HL-60/S4 treated with retinoic acid at 250 ng/mL for 4 days and 3 days (cell line): ENCODE data around the gene DNAAF8.

Source experiments
- in situ Hi-C: fragments of 300-500 bp; cut with MboI; formaldehyde crosslinking; loops from 2 replicates; pipeline ENCODE4 v1.7.0; 2022; ENCODE audit warnings: low sequenced_read_pairs

Gene DNAAF8

DNA sequence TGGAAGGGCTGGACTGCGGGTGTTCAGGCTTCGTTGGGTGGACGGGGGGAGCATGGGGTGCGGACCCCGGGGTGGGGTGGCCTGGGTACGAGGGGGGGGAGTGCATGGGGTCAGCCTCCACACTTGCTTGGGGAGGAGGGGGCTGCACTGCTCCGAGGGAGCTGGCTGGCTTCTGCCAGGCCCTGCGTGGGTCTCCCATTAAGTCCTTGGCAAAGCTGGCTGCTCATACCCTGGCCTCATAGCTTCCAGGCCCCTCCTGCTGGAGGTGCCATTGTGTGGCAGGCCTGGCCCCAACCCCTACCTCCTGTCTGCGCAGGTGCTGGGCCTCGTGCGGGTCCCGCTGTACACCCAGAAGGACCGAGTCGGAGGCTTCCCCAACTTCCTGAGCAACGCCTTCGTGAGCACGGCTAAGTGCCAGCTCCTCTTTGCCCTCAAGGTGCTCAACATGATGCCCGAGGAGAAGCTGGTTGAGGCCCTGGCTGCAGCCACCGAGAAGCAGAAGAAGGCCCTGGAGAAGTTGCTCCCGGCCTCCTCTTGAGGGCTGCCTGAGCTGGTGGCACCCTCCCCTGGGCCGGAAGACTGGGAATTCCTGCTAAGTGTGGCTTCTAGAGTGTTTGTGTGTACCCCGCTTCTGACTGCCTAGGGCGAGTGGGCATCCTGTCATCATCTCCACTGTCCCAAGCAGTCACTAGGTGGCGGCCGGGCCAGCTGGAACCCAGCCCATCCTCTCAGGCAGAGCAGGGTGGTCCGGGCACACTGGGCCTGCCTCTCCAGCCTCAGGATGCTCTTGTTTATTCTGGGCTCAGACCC lies 39.5 kb upstream of the DNAAF8 start:
- in situ Hi-C loops = no loop called here

DNA sequence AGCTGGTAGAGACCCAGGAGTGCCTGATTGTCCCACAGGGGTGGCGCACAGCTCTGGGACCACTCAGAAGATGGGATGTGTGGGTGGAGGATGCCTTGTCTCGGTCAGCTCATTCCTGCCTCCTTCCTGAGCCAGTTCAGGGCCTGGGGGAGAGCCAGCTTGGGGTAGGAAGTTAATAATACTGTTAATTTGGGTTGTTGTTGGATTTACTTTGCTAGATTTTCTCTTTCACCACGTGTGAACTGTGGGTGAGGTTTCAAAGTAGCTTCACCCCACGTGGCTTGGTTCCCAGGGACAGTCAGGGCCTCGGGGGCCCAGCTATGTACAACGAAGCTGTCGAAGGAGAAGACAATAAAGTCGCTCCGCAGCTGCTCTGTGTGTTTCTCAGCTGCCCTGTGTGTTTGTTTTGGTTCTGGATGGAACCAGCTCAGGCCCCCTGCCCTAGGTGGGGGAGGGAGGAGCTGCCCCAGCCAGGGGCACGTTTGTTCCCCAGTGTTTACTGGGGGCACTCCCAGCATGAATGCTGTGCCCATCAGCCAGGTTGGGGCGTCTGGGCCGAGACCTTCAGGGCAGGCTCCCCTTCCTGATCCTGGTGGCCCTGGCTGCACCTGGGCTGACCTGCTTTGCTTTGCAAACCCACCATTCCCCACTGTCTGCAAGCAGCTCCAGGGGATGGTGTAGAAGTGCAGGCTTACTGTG lies 38.7 kb upstream of the DNAAF8 start:
- in situ Hi-C loops = no loop called here

DNA sequence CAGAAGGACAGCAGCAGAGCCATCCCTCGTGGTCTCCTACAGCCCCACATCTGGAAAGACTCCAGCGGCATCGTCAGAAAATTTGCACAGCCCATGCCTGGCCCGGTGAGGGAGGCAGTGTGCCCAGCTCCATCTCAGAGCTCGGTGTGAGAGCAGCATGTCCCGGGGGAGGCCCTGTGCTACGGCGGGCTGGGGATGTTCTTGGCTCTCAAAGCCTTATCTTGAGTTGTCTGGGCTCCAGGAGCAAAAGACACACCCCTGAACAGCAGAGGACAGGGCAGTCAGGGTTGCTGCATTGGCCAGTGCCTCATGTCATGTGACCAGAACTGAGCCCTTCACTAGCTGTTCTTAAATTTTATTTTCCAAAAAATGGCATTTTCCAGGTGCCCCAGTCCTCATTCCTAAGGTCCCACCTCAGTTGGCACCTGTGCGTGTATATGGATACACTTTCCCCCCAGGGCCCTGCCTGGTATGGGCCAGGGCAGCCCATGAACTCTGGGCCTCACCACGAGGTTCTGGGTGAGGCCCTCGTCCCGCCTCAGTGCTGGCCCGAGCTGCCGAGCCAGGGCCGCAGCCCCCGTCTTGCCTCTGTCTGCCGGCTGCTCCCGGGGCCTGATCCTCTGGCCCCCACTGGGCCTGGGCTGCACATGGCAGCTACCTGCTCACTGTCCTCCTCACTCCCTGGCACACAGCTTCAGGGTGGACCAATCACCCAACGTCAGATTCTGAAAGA lies 38.0 kb upstream of the DNAAF8 start:
- in situ Hi-C loops = no loop called here

DNA sequence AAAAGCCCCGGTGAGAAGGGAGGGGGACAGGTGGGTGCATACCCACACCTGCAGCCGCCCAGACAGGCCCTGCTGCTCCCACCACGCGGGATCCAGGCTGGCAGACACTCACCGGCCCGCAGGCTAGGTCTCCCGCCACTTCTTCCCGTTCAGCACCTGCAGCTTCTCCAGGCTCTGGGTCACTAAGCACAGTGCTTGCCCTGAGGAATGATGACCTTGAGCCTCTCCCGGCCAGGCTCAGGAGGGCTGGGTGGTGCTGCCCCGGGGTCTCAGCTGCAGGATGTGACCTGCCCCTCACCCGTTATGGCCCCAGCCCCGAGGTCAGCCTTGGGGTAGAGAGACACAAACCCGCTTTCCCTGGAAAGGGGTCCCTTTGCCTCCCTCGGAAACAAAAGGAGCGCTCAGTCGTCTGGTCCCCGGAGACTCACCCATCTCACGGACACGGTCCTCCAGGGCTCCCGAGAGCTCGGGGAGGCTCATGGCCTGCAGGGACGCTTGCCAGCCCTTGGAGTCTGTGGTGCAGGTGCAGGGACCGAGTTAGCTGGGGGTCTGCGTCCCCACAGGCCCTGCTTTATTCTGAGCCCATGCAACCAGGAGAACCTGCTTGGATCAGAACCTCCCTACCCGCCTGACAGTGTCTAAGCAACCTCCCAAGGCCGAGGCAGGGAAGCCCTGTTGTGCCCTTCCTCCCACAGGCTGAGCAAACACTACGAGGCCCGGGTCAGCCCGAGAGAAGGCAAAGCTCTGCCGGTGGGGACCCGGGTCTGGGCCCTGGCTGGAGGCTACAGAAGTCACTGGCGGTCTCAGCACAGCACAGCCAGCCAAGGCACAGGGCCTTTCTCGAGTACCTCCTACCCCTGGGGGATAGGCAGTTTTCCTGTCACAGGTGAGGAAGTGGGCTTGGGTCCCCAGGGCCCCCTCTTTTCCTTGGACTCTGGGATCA lies 37.2 kb upstream of the DNAAF8 start:
- in situ Hi-C loops = no loop called here

DNA sequence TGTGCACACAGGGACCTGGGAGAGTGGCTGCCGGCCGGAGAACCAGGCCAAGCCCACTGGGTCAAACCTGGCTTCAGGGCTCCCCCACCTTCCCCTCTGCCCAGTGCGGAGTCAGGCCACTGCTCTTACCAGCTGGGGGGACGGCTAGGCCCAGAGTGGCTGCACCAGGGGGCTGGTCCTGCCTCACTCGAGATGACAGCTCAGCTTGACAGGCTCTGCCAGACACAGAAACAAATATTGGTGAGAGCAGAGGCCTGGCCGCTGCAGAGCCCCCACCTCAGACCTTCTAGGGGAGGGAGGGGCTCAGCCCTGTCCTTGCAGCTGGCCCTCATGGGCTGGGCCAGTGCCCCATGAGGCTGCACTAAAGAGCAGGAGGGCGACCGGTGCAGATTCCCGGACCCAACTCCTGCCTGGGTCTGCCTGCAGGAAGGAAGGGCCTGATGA lies 36.5 kb upstream of the DNAAF8 start:
- in situ Hi-C loops = no loop called here

DNA sequence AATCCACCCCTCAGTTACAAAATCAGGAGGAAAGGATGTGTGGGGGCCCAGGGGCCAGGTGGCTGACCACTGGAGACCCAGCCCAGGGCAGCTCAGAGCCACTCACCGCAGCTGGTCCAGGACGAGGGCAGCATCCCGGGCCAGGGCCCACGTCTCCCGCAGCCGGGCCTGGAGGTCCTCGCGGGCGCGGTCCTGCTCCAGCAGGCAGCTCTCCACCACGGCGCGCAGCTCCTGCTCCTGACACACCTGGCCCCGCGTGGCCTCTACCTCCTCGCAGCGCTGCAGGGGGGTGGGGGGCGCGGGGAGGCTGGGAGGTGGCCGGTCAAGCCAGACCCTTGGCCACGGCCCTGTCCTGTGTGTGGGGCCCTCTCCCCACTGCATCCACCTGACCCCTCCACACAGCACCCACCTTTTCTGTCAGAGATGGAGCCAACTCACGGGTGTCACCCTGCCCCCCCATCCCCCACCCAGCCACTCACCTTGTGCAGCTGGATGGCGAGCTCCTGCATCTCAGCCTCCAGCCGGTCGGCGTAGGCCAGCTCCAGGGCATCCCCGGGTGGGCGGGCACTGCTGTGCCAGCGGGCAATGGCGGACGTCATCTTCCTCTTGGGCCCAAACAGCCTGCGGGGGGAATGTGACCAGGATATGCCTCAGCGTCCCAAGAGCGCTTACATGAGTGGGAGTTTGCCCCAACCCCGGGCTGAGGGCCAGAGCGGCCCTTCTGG lies 35.9 kb upstream of the DNAAF8 start:
- in situ Hi-C loops = no loop called here

DNA sequence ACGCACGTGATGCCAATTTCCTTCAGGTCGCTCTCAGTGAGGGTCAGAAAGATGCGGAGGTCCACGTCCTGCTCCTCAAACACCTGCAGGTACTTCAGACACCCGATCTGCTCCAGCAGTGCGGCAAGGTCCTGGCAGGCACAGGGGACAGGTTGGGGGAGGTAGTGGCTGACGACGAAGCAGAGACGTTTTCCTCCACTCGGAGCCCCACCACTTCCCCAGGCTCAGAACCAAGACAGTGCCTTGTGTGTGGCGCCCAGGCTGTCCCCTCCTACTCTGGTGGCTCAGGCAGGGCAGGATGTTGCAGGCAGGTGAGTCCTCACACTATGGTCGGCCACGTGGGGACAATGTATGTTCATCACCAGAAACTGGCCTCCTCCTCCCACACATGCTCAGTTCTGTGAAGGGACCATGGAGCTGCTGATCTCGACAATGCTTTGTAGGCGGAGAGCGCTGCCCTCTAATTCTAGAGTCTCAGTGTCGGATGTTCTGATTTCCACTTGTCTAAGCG lies 35.2 kb upstream of the DNAAF8 start:
- in situ Hi-C loops = no loop called here

DNA sequence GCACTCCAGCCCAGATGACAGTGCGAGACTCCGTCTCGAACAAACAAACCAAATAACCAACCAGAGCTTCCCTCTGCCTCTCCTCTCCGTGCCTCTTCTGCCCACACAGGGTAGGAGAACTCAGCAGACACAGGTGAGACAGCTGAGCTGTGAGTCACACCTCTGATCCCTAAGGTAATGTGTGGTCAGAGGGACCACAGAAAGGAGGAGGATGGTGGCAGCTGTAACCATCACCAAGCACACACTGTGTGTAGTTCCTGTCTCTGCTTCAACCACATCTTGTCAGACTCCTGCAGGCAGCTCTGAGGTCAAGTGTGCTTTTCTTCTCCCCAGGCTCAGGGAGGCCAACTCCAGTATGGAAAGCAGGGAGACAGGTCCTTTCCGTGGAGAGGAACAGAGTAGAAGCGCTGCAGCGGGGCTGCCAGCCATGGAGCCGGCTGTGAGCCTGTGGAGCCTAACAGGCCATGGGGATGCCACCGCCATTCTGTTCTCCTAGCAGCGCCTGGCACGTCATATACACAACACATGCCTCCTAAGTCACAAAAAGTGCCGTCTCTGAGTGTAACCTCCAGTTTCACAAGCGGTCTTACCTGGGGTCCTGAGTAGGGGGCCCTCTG lies 33.8 kb upstream of the DNAAF8 start:
- in situ Hi-C loops = no loop called here

DNA sequence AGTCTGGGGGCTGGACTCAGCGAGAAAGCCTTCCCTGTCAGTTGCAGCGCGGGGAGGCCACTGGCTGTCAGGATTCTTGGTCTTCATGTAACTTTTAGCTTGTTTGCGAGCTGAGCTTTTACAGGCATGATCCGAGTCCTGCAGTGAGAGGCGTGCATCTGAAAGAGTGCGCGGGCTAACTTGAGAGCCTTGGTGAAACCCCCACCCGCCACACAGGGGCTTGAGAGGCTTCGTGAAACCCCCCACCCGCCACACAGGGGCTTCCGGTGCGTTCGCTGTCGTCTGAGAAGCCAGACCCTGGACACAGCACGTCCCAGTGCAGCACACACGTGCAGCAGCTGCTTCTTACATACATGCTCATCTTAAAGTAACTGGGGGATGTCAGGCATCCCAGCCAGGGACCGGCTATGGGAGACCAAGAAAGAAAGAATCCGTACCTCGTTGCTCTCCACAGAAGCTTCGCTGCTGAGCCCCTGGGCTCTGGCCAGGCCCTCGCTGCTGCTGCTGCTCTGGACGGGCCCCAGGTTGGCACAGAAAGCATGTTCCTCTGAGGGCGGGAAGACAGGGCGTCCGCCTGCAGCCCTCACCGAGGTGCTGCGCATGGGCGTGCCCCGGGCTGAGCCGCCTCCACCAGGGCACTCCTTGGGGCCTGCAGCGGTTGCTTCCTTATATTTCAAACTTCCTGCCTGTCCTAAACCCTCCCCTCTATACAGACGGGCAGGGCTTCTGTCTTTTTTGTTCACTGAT lies 33.2 kb upstream of the DNAAF8 start:
- in situ Hi-C loops = no loop called here

DNA sequence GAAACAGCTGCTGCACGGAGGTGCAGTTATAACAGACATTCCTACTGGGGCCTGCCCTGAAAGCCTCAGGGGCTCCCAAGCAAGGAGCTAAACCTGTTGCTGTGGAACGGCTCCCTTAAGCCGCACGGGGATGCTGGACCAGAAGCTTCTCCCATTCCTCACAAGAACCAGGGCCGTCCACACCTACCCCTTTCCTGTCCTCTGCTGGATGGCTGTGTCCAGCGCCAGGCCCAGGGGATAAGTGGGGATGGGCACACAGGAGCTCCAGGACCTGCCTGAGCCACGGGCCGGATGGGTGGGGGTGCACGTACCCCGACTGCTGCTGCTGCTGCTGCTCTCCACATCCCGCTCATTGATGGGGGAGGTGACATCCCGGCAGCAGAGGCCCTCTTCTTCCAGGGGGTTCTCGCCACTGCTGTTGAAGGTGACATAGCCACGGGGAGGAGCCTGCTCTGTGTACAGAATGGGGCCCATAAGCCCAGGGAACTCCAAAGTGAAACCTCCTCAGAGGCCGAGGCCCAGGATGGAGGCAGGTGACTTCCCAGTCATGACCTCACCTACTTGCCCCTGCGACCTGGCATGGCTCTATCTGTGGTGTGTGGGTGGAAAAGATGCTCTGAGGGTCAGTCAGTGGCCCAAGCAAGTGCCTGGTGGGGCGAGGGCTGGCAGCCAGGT lies 32.4 kb upstream of the DNAAF8 start:
- in situ Hi-C loops = no loop called here

DNA sequence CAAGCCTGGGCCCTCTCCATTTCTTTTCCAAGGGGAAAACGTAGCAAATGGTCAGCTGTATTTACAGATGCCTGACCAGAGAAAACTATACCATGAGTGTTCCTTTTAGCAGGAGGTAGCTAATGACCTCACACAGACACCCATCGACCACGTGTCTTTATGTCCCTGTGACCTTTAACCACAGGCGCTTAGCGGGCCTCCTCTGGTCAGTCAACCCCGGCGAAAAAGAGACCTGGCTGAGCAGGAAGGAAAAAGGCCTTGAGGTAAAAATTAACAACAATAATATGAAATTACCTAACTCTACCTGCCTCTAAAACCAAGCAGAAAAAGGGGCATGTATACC lies 31.9 kb upstream of the DNAAF8 start:
- in situ Hi-C loops = no loop called here

DNA sequence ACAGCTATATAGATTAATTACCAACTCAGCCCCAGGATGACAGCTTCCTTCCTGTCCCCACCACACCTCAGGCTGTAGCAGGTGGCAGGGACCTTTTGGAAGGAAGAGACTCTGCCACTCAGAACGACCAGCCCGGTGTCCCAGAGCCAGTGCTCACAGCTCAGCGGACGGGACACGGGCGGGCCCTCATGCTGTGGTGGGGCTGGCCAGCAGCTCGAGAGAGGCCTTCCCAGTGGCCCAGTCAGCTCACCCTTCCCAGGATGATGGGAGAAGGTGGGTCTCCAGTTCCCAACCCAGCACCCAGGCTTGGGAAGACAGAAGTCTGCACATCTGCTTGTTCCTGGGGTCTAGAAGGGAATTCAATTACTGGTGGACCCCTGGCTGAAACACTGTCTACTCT lies 30.4 kb upstream of the DNAAF8 start:
- in situ Hi-C loops = no loop called here

DNA sequence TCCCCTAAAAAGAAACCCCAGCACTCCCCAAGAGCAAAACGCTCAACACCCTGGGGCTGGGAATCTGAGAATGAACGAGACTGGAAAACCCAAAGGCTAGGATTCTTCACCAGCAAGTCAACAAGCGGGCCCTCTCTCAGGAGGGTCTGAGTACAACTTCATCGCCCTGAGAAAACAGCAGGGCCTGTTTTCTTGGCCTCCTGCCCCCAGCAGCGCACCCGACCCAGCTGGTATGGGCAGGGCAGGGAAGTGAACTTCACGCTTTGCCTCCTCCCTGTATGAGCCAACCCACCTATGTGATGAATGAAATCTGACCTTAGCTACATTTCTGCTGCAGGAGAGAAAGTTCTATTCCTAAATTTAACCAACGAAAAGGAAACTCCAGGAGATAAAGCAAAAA lies 29.8 kb upstream of the DNAAF8 start:
- in situ Hi-C loops = no loop called here

DNA sequence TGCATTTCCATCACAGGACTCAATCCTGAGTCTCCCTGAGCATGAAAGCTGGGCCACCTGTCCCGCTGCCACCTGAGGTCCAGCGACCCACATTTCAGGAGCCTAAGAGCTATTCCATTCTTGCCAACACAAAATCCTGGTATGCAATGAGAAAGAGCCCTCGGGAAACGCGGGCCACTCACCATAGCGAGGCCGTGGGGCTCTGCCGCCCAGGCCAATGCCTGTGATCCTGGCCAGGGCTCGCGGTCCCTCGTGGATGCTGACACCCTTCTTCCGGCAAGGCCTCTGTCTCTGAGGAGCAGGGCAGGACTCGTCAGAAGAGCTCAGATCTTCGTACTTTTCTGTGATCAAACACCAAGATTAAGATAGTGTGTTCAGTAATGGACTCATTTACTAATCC lies 29.4 kb upstream of the DNAAF8 start:
- in situ Hi-C loops = no loop called here

DNA sequence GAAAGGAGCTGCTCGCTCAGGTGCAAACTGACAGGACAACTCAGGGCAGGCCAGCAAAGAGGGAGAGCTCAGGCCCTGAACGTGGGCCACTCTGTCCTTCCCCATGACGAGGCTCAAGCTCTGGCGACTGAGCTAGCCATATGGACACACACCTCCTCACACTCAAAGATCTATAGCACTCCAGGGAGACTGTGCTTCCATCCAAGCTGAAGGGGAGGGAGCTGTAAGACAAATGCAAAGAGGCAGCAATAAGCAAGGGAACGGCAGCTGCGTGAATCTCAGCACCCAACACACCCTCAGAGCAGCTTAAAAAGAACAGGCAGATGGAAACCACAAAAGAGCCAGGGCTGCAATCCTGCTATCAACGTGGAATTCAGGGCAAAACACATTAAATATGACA lies 27.5 kb upstream of the DNAAF8 start:
- in situ Hi-C loops = no loop called here

DNA sequence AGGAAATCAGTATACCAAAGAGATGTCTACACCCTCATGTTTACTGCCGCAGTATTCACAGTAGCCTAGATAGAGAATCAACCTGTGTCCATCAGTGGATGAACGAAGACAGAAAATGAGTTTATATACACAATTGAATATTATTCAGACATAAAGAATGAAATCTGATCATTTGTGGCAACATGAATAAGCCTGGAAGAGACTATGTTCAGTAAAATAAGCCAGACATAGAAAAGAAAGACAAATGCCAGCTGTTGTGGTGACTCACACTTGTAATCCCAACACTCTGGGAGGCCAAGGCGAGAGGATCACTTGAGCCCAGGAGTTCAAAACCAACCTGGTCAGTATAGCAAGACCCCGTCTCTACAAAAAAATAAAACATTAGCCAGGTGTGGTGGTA lies 24.9 kb upstream of the DNAAF8 start:
- in situ Hi-C loops = no loop called here

DNA sequence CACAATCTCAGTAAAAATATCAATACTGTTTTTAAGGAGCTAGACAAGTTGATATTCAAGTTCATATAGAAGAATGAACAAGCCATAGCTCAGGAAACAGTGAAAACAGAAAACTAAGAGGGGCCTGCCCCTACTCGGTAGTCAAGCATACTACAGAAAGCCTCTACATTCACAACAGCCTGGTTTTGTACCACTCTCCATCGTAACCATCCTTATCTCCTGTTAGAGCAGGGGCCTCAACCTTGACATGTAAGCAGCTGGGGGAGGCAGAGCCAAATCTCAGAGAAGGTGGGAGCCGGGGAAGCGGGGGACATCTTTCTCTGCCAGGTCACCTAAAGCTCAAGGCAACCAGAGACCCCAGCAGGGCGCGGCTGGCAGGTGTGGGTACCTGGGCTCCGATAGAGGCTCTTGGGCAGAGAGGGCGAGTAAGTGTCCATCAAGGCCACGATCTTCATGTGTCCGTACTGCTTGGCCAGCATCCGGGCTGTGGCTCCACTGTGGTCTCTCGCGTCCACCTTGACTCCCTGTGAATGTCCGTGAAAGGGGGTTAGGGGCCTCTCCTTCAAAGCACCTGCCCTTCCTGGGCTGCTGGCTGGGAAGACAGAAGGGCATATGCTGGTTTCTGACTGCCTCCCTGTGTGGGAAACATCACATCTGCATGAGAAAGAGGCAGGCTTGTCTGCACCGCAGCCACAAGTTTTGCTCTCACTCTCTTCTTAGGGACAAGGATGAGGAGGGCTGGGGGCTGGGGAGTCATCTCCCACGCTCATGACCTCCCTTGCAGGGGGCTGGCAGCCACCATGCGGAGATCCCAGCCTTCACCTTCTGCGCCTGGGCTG lies 20.5 kb upstream of the DNAAF8 start:
- in situ Hi-C loops = no loop called here
